Astrocyte (in vitro differentiated cells and primary cell): ENCODE data around the gene PARVB.

Experiments used
- CTCF ChIP-seq: IDR thresholded peaks from 2 replicates; pipeline ENCODE4 v1.5.1; 2011; ENCODE audit warnings: low read depth, mild to moderate bottlenecking, inconsistent platforms, low read length, moderate library complexity; ENCODE audit not compliant: insufficient read depth
- EZH2 ChIP-seq: IDR thresholded peaks from 2 replicates; pipeline ENCODE4 v1.6.1; 2012; ENCODE audit warnings: mild to moderate bottlenecking, low read length, inconsistent platforms; ENCODE audit not compliant: insufficient read depth

GRCh38 chr22:44026066-44026629 lies 2.0 kb downstream of the PARVB start:
- TF ChIP-seq CTCF (no peak), EZH2 (no peak)
